ENCODE results near the gene BDNF.

DNA sequence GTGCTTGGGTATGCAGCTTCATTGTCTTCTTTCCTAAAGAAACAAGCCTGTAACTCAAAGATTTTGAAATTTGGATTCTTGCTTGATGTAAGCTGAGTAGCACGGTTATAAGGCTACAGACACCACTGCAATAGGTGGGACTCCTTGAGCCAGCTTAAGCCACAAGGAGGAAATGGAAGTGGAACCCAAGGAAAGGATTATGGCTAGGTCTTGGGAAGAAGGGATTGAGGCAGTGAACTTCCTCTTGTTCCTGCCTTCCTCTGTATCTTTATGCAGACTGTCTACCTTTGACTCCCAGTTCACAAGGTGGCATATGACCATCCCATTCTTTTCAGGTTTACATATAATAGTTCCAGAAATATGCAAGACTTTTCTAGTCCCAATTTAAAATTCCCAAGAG is 72.3 kb downstream of the BDNF start:
- TF ChIP-seq, protein P1, sequence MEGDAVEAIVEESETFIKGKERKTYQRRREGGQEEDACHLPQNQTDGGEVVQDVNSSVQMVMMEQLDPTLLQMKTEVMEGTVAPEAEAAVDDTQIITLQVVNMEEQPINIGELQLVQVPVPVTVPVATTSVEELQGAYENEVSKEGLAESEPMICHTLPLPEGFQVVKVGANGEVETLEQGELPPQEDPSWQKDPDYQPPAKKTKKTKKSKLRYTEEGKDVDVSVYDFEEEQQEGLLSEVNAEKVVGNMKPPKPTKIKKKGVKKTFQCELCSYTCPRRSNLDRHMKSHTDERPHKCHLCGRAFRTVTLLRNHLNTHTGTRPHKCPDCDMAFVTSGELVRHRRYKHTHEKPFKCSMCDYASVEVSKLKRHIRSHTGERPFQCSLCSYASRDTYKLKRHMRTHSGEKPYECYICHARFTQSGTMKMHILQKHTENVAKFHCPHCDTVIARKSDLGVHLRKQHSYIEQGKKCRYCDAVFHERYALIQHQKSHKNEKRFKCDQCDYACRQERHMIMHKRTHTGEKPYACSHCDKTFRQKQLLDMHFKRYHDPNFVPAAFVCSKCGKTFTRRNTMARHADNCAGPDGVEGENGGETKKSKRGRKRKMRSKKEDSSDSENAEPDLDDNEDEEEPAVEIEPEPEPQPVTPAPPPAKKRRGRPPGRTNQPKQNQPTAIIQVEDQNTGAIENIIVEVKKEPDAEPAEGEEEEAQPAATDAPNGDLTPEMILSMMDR (IDR thresholded peaks at IDR 0.05), result no peak
- TF ChIP-seq POLR2AphosphoS5 (IDR thresholded peaks at IDR 0.05; ENCODE audit: low read depth, low read length), result no peak
- no peak for TF ChIP-seq TCF7L2 (IDR thresholded peaks at IDR 0.05; ENCODE audit: low read depth, low read length)

All from Panc1 (cell line).